ENCODE measurements around the gene TM6SF1. TPM values are rescaled to one million over a fixed set of nuclear protein-coding genes. Genes with fewer than 3 reads are reported as not detected.
A peak's percentile ranks its signal among the peaks of the same experiment; 100 is the strongest.

Gene TM6SF1
- total RNA-seq, 1 experiment from 2014 or later, result 0.69 TPM

DNA sequence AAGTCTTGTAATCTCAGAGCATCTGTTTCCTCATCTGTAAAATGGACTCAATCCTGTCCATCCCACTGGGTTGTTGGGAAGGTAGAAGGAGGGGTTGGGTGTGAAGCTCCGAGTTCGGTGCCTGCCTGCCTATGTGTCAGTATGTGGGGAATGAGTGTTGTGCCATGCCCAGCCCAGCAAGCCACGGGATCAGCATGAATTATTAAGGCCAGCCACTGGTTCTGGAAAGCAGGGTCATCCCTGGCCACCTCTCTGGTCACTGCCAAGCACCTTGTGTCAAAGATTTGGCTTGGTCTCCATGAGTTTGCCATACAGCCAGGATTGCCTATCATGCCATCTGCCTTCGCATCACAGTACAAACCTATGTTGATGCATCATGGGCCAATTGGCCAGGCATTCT, 11.5 kb downstream of the TM6SF1 start:
- ChIA-PET CTCF (no interaction called here), POLR2A (no interaction called here)
- Histone ChIP-seq H3K4me1 (ENCODE audit: control insufficient read depth, insufficient read depth, low read length) (no peaks in the 10 kb centered on the region), H3K27me3 (ENCODE audit: control insufficient read depth, insufficient read depth, low read length) (no peaks in the 10 kb centered on the region), H3K27ac (ENCODE audit: low read length) (no peak overlapping the region), H3K4me3 (ENCODE audit: low read depth in 2 of 2, low read length in 2 of 2) (no peak overlapping the region), H3K9me3 (ENCODE audit: control insufficient read depth, insufficient read depth, low read depth, low read length) (no peaks in the 10 kb centered on the region), H3K36me3 (ENCODE audit: control insufficient read depth, insufficient read depth, low read length) (no peaks in the 10 kb centered on the region)
- TF ChIP-seq CTCF (IDR thresholded peaks at IDR 0.05) (no peak), TCF7L2 (IDR thresholded peaks at IDR 0.05; ENCODE audit: low read depth, low read length) (no peak), POLR2AphosphoS5 (IDR thresholded peaks at IDR 0.05; ENCODE audit: low read depth, low read length) (no peak), SIN3A (IDR thresholded peaks at IDR 0.05; ENCODE audit: borderline replicate concordance, insufficient read depth, low read depth, low read length) (no peak)
- TF ChIP-seq, protein P1, sequence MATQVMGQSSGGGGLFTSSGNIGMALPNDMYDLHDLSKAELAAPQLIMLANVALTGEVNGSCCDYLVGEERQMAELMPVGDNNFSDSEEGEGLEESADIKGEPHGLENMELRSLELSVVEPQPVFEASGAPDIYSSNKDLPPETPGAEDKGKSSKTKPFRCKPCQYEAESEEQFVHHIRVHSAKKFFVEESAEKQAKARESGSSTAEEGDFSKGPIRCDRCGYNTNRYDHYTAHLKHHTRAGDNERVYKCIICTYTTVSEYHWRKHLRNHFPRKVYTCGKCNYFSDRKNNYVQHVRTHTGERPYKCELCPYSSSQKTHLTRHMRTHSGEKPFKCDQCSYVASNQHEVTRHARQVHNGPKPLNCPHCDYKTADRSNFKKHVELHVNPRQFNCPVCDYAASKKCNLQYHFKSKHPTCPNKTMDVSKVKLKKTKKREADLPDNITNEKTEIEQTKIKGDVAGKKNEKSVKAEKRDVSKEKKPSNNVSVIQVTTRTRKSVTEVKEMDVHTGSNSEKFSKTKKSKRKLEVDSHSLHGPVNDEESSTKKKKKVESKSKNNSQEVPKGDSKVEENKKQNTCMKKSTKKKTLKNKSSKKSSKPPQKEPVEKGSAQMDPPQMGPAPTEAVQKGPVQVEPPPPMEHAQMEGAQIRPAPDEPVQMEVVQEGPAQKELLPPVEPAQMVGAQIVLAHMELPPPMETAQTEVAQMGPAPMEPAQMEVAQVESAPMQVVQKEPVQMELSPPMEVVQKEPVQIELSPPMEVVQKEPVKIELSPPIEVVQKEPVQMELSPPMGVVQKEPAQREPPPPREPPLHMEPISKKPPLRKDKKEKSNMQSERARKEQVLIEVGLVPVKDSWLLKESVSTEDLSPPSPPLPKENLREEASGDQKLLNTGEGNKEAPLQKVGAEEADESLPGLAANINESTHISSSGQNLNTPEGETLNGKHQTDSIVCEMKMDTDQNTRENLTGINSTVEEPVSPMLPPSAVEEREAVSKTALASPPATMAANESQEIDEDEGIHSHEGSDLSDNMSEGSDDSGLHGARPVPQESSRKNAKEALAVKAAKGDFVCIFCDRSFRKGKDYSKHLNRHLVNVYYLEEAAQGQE (IDR thresholded peaks at IDR 0.05; ENCODE audit: insufficient read depth in 1 of 2, low read depth in 2 of 2, low read length in 1 of 2), result no peak
- no TSS peak for BruUV-seq (replicated peaks)
- in situ Hi-C loops (cut with HindIII; ENCODE audit: low pct_unique_long_range_greater_than_20kb, low sequenced_read_pairs), result no loop called here
- no peak for ATAC-seq
- intact Hi-C loops (cut with micrococcal nuclease; ENCODE audit: unreplicated experiment), result no loop called here
- DNase-seq (ENCODE audit: low read depth, low spot score), result no peak

- H3K4me1 ChIP-seq (ENCODE audit: control insufficient read depth, insufficient read depth, low read length), result no peaks in the 10 kb centered on the region
- H3K27me3 ChIP-seq (ENCODE audit: control insufficient read depth, insufficient read depth, low read length), result no peaks in the 10 kb centered on the region
- DNase-seq (ENCODE audit: low read depth, low spot score) (no peak), ATAC-seq (no peak)
- no peak for TF ChIP-seq POLR2AphosphoS5 (IDR thresholded peaks at IDR 0.05; ENCODE audit: low read depth, low read length)
- TF ChIP-seq TCF7L2 (IDR thresholded peaks at IDR 0.05; ENCODE audit: low read depth, low read length), result no peak
- H3K4me3 ChIP-seq (ENCODE audit: low read depth in 2 of 2, low read length in 2 of 2), result no peak overlapping the region
- H3K36me3 ChIP-seq (ENCODE audit: control insufficient read depth, insufficient read depth, low read length), result no peaks in the 10 kb centered on the region
- ChIA-PET POLR2A (no interaction called here), CTCF (no interaction called here)
- H3K27ac ChIP-seq (ENCODE audit: low read length), result no peak overlapping the region
- BruUV-seq (replicated peaks), result TSS peak; percentile 59
- no peaks in the 10 kb centered on the region for H3K9me3 ChIP-seq (ENCODE audit: control insufficient read depth, insufficient read depth, low read depth, low read length)
- in situ Hi-C loops (cut with HindIII; ENCODE audit: low pct_unique_long_range_greater_than_20kb, low sequenced_read_pairs) (no loop called here), intact Hi-C loops (cut with micrococcal nuclease; ENCODE audit: unreplicated experiment) (no loop called here)
Observed at GRCh38 chr15:83119968-83120581, 12.6 kb downstream of the TM6SF1 start.

DNA sequence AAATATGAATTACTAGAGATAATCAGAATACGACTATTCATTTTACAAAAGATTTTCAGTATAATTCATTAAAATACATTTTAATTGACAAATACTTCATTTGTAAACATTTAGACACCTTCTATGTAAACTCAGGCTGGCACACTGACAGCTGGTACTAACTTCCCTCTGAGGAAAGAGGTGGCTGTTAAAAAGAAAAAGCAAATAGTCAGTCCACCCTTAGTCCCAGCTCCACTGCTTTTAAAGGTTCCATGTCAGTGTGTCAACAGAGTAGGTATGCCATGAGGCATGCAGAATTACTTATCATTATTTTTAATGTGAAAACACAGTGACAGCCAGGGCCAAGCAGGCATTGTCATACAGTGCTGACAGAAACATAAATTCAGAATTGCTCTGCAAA, 16.1 kb downstream of the TM6SF1 start:
- no TSS peak for BruUV-seq (replicated peaks)
- DNase-seq (ENCODE audit: low read depth, low spot score) (no peak), ATAC-seq (no peak)
- CTCF ChIA-PET, result no interaction called here
- TF ChIP-seq CTCF (IDR thresholded peaks at IDR 0.05), result no peak
- TF ChIP-seq, protein P1 (IDR thresholded peaks at IDR 0.05; ENCODE audit: insufficient read depth in 1 of 2, low read depth in 2 of 2, low read length in 1 of 2), result no peak
- no peak for TF ChIP-seq POLR2AphosphoS5 (IDR thresholded peaks at IDR 0.05; ENCODE audit: low read depth, low read length)
- TF ChIP-seq TCF7L2 (IDR thresholded peaks at IDR 0.05; ENCODE audit: low read depth, low read length), result no peak
- no peak for TF ChIP-seq SIN3A (IDR thresholded peaks at IDR 0.05; ENCODE audit: borderline replicate concordance, insufficient read depth, low read depth, low read length)
- POLR2A ChIA-PET, result no interaction called here
- Histone ChIP-seq H3K36me3 (ENCODE audit: control insufficient read depth, insufficient read depth, low read length) (no peaks in the 10 kb centered on the region), H3K4me3 (ENCODE audit: low read depth in 2 of 2, low read length in 2 of 2) (no peak overlapping the region), H3K4me1 (ENCODE audit: control insufficient read depth, insufficient read depth, low read length) (no peaks in the 10 kb centered on the region), H3K27me3 (ENCODE audit: control insufficient read depth, insufficient read depth, low read length) (no peaks in the 10 kb centered on the region), H3K27ac (ENCODE audit: low read length) (no peak overlapping the region), H3K9me3 (ENCODE audit: control insufficient read depth, insufficient read depth, low read depth, low read length) (no peaks in the 10 kb centered on the region)
- in situ Hi-C loops (cut with HindIII; ENCODE audit: low pct_unique_long_range_greater_than_20kb, low sequenced_read_pairs), result no loop called here
- intact Hi-C loops (cut with micrococcal nuclease; ENCODE audit: unreplicated experiment), result no loop called here

Measured in Panc1 (cell line).